SK-N-SH (cell line): ENCODE data around the gene KMT2A. TPM values are rescaled to one million over a fixed set of nuclear protein-coding genes. Genes with fewer than 3 reads are reported as not detected.
A peak's percentile ranks its signal among the peaks of the same experiment; 100 is the strongest.

Source experiments
- CTCF ChIA-PET: fragments of 300-600, 350-600 bp; formaldehyde crosslinking; extraction: SDS; loops from one replicate; lab custom pipeline; 2021; lab: Yijun Ruan, JAX
- POLR2A ChIA-PET: fragments of 350-600 bp; sonication (Branson Sonifier 250); formaldehyde crosslinking; extraction: SDS; loops from one replicate; lab custom pipeline; 2020; ENCODE audit warnings: antibody characterized with exemption, inconsistent platforms; lab: Yijun Ruan, JAX
- DNase-seq: peaks from one replicate; pipeline ENCODE4 v3.0.0; 2012
- H2AFZ ChIP-seq: fragments of 200-600 bp; sonication (generic); 2 replicates; pipeline ENCODE4 v1.8.1; 2016; ENCODE audit warnings: antibody characterized with exemption, mild to moderate bottlenecking, low read depth
- H3F3A ChIP-seq: fragments of 200-600 bp; sonication (generic); replicated peaks from 2 replicates; pipeline ENCODE3; 2016; ENCODE audit warnings: antibody characterized with exemption, mild to moderate bottlenecking; ENCODE audit not compliant: insufficient read depth
- H3K27ac ChIP-seq, 2 experiments: fragments of 200-500 bp in 1 of 2; fragments of 200-600 bp in 1 of 2; sonication (Bioruptor generic) in 1 of 2; sonication (generic), shearing (Covaris generic) in 1 of 2; 2 replicates each; pipeline versions ENCODE4 v1.5.1 to v1.6.1; 2014 to 2016; ENCODE audit warnings: low read depth in 2 of 2, inconsistent platforms in 1 of 2, low read length in 1 of 2, mild to moderate bottlenecking in 1 of 2, mixed read lengths in 1 of 2
- H3K27me3 ChIP-seq: fragments of 200-600 bp; sonication (generic), shearing (Covaris generic); 2 replicates; pipeline ENCODE4 v1.6.1; 2016; ENCODE audit warnings: mixed run types; ENCODE audit not compliant: insufficient read depth
- H3K36me3 ChIP-seq, 2 experiments: fragments of 200-500 bp in 1 of 2; fragments of 200-600 bp in 1 of 2; sonication (Bioruptor generic) in 1 of 2; sonication (generic) in 1 of 2; replicated peaks in 1 of 2; 2 replicates each; pipeline versions ENCODE3 to v1.5.1; 2014 to 2016; ENCODE audit warnings: low read length in 1 of 2, mild to moderate bottlenecking in 1 of 2; ENCODE audit not compliant: insufficient read depth in 2 of 2, control insufficient read depth in 1 of 2
- H3K4me1 ChIP-seq, 2 experiments: fragments of 200-500 bp in 1 of 2; fragments of 200-600 bp in 1 of 2; sonication (Bioruptor generic) in 1 of 2; sonication (generic), shearing (Covaris generic) in 1 of 2; 2 replicates each; pipeline versions ENCODE4 v1.5.1 to v1.6.1; 2014 to 2016; ENCODE audit warnings: low read depth in 1 of 2, low read length in 1 of 2, mixed run types in 1 of 2; ENCODE audit not compliant: insufficient read depth in 2 of 2, control insufficient read depth in 1 of 2
- H3K4me2 ChIP-seq: fragments of 200-600 bp; sonication (generic), shearing (Covaris generic); 2 replicates; pipeline ENCODE4 v1.6.1; 2017; ENCODE audit warnings: mixed run types
- H3K4me3 ChIP-seq, 2 experiments: fragments of 200-500 bp in 1 of 2; fragments of 200-600 bp in 1 of 2; sonication (Bioruptor generic) in 1 of 2; sonication (generic), shearing (Covaris generic) in 1 of 2; 2 replicates each; pipeline versions ENCODE4 v1.5.1 to v1.8.1; 2014 to 2016; ENCODE audit warnings: low read depth in 2 of 2, inconsistent platforms in 1 of 2, low read length in 1 of 2, mild to moderate bottlenecking in 1 of 2, mixed read lengths in 1 of 2, moderate library complexity in 1 of 2
- H3K79me2 ChIP-seq: fragments of 200-600 bp; sonication (generic); 2 replicates; pipeline ENCODE4 v1.8.1; 2017; ENCODE audit warnings: mild to moderate bottlenecking; ENCODE audit not compliant: insufficient read depth
- H3K9ac ChIP-seq: fragments of 200-600 bp; sonication (generic); 2 replicates; pipeline ENCODE4 v1.6.1; 2017; ENCODE audit warnings: mixed run types
- H3K9me2 ChIP-seq: fragments of 200-600 bp; sonication (generic); 2 replicates; pipeline ENCODE4 v1.6.1; 2017; ENCODE audit warnings: mixed run types
- H3K9me3 ChIP-seq: fragments of 200-600 bp; sonication (generic); 2 replicates; pipeline ENCODE4 v1.6.1; 2017; ENCODE audit warnings: mixed run types, mild to moderate bottlenecking, moderate library complexity
- H4K20me1 ChIP-seq: fragments of 200-600 bp; sonication (generic); 2 replicates; pipeline ENCODE4 v1.6.1; 2017; ENCODE audit warnings: mild to moderate bottlenecking, mixed run types; ENCODE audit not compliant: insufficient read depth
- CTCF ChIP-seq: fragments of 200-600 bp; sonication (generic); IDR thresholded peaks from 2 replicates; pipeline ENCODE4 v1.6.1; 2017; ENCODE audit warnings: antibody characterized with exemption, mild to moderate bottlenecking, moderate library complexity
- FOSL2 ChIP-seq: IDR thresholded peaks from 2 replicates; pipeline ENCODE4 v1.4.0; 2012; ENCODE audit warnings: low read depth, mild to moderate bottlenecking, moderate library complexity, borderline replicate concordance
- FOXM1 ChIP-seq: IDR thresholded peaks from 2 replicates; pipeline ENCODE4 v1.4.0; 2012; ENCODE audit warnings: low read depth, mild to moderate bottlenecking
- GABPA ChIP-seq: IDR thresholded peaks from 2 replicates; pipeline ENCODE4 v1.4.0; 2012; ENCODE audit warnings: low read depth, mild to moderate bottlenecking
- MEF2A ChIP-seq: IDR thresholded peaks from 2 replicates; pipeline ENCODE4 v1.4.0; 2012; ENCODE audit warnings: low read depth, borderline replicate concordance
- MXI1 ChIP-seq: IDR thresholded peaks from 2 replicates; pipeline ENCODE4 v1.6.1; 2012; ENCODE audit warnings: mild to moderate bottlenecking, low read depth, low read length, improper control_type of control experiment
- RAD21 ChIP-seq: IDR thresholded peaks from 2 replicates; pipeline ENCODE4 v1.6.1; 2012; ENCODE audit warnings: mild to moderate bottlenecking, low read length
- RCOR1 ChIP-seq: fragments of 150-350 bp; IDR thresholded peaks from 2 replicates; pipeline ENCODE4 v1.6.1; 2017; ENCODE audit warnings: antibody characterized with exemption, low read length
- RXRA ChIP-seq: IDR thresholded peaks from 2 replicates; pipeline ENCODE4 v1.4.0; 2012; ENCODE audit warnings: low read depth, mild to moderate bottlenecking, borderline replicate concordance
- SIN3A ChIP-seq: IDR thresholded peaks from 2 replicates; pipeline ENCODE4 v1.6.1; 2012; ENCODE audit warnings: low read depth, mild to moderate bottlenecking, low read length, moderate library complexity, borderline replicate concordance
- TCF12 ChIP-seq: IDR thresholded peaks from 2 replicates; pipeline ENCODE4 v1.4.0; 2012
- YY1 ChIP-seq: IDR thresholded peaks from 2 replicates; pipeline ENCODE4 v1.4.0; 2012; ENCODE audit warnings: low read depth, mild to moderate bottlenecking
- WGBS: methylation state at CpG from one replicate; pipeline ENCODE4 v1.1.6; 2017; ENCODE audit warnings: low lambda C conversion rate; 5-methylcytosine and 5-hydroxymethylcytosine counted together
- polyA plus RNA-seq, 3 experiments: library from polyadenylated mRNA; depleted of rRNA; stranded (reverse); fragments of >200 nt; gene quantifications; 2 replicates each; pipeline ENCODE4 v1.2.3, GENCODE V29; 2012
- TF ChIP-seq, protein P1 (sequence below): IDR thresholded peaks from 2 replicates; pipeline ENCODE4 v1.4.0; 2012; ENCODE audit warnings: low read depth, borderline replicate concordance

Gene KMT2A
- polyA plus RNA-seq, 1 of the 3 experiments (the other 2 are of a cell fraction): 15.7 TPM

DNA sequence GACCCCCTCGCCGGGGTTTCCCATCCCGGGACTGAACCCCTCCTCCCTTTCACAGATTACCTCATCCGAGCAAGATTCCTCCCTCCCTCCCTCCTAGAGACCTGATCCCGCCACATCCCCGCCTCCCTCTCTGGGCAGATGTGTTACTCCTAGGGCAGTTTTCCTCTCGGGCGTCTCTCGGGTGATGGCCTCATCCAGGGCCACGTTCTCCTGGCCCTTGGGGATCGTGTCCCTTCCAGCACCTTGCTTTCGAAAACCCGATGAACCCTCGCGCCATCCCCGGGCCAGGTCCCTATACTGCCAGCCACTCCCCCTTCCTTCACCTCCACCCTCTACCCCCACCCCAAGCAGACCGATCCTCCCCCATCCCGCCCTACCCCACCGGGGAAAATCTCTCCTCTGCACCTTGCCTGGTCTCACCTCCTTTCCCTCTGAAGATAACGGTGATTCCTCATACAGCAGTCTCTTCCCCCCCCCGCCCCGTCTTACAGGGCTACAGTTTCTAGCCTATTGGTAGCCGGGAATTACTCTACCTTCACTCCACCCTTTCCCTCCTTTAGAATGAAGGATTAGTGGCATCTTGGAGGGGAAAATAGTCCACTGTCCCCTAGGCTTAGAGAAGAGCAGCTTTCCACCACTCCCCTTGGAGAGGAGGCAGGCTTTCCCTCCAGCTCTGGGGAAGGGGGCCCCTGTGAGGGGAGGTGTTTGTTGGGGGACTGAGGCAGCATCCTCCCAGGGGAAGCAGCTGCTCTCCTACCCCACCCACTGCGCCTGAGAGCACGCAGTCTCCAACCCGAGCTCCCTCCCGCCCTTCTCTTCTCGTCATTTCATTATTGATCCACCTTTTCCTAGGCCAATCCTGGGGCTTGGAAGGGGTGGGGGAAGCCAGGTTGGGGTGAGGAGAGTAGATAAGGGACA lies 1.2 kb downstream of the KMT2A start (continued):
- TF ChIP-seq FOXM1 (no peak), FOSL2 (no peak), RXRA (no peak), MEF2A (no peak), YY1 (no peak), CTCF (no peak)
- TF ChIP-seq, protein P1, sequence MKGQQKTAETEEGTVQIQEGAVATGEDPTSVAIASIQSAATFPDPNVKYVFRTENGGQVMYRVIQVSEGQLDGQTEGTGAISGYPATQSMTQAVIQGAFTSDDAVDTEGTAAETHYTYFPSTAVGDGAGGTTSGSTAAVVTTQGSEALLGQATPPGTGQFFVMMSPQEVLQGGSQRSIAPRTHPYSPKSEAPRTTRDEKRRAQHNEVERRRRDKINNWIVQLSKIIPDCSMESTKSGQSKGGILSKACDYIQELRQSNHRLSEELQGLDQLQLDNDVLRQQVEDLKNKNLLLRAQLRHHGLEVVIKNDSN: no peak

- CTCF ChIA-PET: interaction anchor here (1.0 to 1.1 kb wide), 3 partner anchors 16 to 50 kb away, joined by 3 read pairs; no protein-coding TSS in a partner anchor
- Histone ChIP-seq H3K79me2 (peaks cover 69% of the 10 kb centered on the region), H3K9me2 (no peaks in the 10 kb centered on the region), H3K27me3 (no peaks in the 10 kb centered on the region), H3K9ac (peak overlapping the region; percentile 80), H3F3A (peaks cover 28% of the 10 kb centered on the region), H3K27ac (peak overlapping the region; percentile 48 to 91), H3K4me1 (peaks cover 33 to 34% of the 10 kb centered on the region in 2 experiments; a peak in 3 of 4 replicates), H2AFZ (no peak overlapping the region; the same call in 1 of the 2 replicates), H3K9me3 (no peaks in the 10 kb centered on the region), H3K36me3 (peaks cover 15 to 18% of the 10 kb centered on the region in 2 experiments), H3K4me3 (peak overlapping the region; percentile 77 to 95), H4K20me1 (peaks cover 60% of the 10 kb centered on the region), H3K4me2 (peak overlapping the region; percentile 98)
- no peak for TF ChIP-seq RCOR1
- peak; percentile 85; the same call in 1 of the 2 replicates for TF ChIP-seq SIN3A
- peak; percentile 93 for TF ChIP-seq MXI1
- TF ChIP-seq, protein P1: no peak
- 0 out of 2 replicates have a peak, but pooled peaks have one; percentile 19 for TF ChIP-seq YY1
- no peak for TF ChIP-seq GABPA
- TF ChIP-seq RAD21: peak; percentile 17; the same call in 1 of the 2 replicates
- no peak for TF ChIP-seq TCF12
- no peak for TF ChIP-seq FOXM1
- peak; percentile 53 for DNase-seq
- POLR2A ChIA-PET: no interaction called here
- 4% methylated on average over 13 of the region's 14 CpGs for WGBS
Measured at GRCh38 chr11:118438314-118438931, 2.1 kb downstream of the KMT2A start.
